Keratinocyte (primary cell): Measurements from ENCODE around the gene TSHZ3. TPM values are rescaled to one million over a fixed set of nuclear protein-coding genes. Genes with fewer than 3 reads are reported as not detected.

ENCODE experiments used
- DNase-seq: peaks from one replicate; pipeline ENCODE4 v3.0.0-alpha.2; 2011; ENCODE audit warnings: low read depth, missing footprints, low spot score
- FAIRE-seq: peaks from 2 replicates; lab custom pipeline; 2011; peaks lifted over from hg19 to GRCh38; lab: Jason Lieb, UNC
- H2AFZ ChIP-seq: 2 replicates; pipeline ENCODE4 v1.6.0; 2012; ENCODE audit warnings: low read length, control low read depth, inconsistent platforms; ENCODE audit not compliant: control insufficient read depth
- H3K27ac ChIP-seq: 2 replicates; pipeline ENCODE4 v1.5.1; 2011; ENCODE audit warnings: low read length; ENCODE audit not compliant: control insufficient read depth, insufficient read depth
- H3K27me3 ChIP-seq: 3 replicates; pipeline ENCODE4 v1.6.0; 2011; ENCODE audit warnings: low read length; ENCODE audit not compliant: control insufficient read depth, insufficient read depth; ENCODE audit errors: extremely low read depth
- H3K36me3 ChIP-seq, 2 experiments: 2 replicates in 1 of 2; 3 replicates in 1 of 2; pipeline ENCODE4 v1.5.1; 2011; ENCODE audit warnings: low read length in 2 of 2, mild to moderate bottlenecking in 1 of 2; ENCODE audit not compliant: control insufficient read depth in 2 of 2, insufficient read depth in 2 of 2; ENCODE audit errors: extremely low read depth in 1 of 2
- H3K4me1 ChIP-seq: 3 replicates; pipeline ENCODE4 v1.5.1; 2011; ENCODE audit warnings: low read length; ENCODE audit not compliant: control insufficient read depth, insufficient read depth; ENCODE audit errors: extremely low read depth
- H3K4me2 ChIP-seq: 3 replicates; pipeline ENCODE4 v1.6.0; 2011; ENCODE audit warnings: low read depth, low read length; ENCODE audit not compliant: control insufficient read depth, insufficient read depth; ENCODE audit errors: extremely low read depth
- H3K4me3 ChIP-seq, 3 experiments: fragments of 200-600 bp in 1 of 3; sonication (generic) in 1 of 3; 2 replicates in 2 of 3; 3 replicates in 1 of 3; pipeline ENCODE4 v1.5.1; 2011 to 2016; ENCODE audit warnings: low read length in 3 of 3, mild to moderate bottlenecking in 3 of 3, control low read depth in 2 of 3, inconsistent platforms in 1 of 3, low read depth in 1 of 3, mixed read lengths in 1 of 3, mixed run types in 1 of 3, moderate library complexity in 1 of 3; ENCODE audit not compliant: control insufficient read depth in 2 of 3, insufficient read depth in 2 of 3; ENCODE audit errors: extremely low read depth in 1 of 3
- H3K79me2 ChIP-seq: 2 replicates; pipeline ENCODE4 v1.6.0; 2012; ENCODE audit warnings: low read length; ENCODE audit not compliant: control insufficient read depth, insufficient read depth
- H3K9ac ChIP-seq: 3 replicates; pipeline ENCODE4 v1.6.0; 2011; ENCODE audit warnings: low read length; ENCODE audit not compliant: control insufficient read depth, insufficient read depth; ENCODE audit errors: extremely low read depth
- H3K9me1 ChIP-seq: 3 replicates; pipeline ENCODE4 v1.6.0; 2011; ENCODE audit warnings: low read length; ENCODE audit not compliant: control insufficient read depth, insufficient read depth; ENCODE audit errors: extremely low read depth
- H3K9me3 ChIP-seq: 2 replicates; pipeline ENCODE4 v1.5.1; 2012; ENCODE audit warnings: low read depth, low read length; ENCODE audit not compliant: control insufficient read depth
- H4K20me1 ChIP-seq: 3 replicates; pipeline ENCODE4 v1.6.0; 2011; ENCODE audit warnings: low read length; ENCODE audit not compliant: control insufficient read depth, insufficient read depth; ENCODE audit errors: extremely low read depth
- EZH2 ChIP-seq: IDR thresholded peaks from one replicate; pipeline ENCODE4 v1.6.1; 2012; ENCODE audit warnings: inconsistent platforms, mild to moderate bottlenecking, low read length, moderate library complexity
- dilution Hi-C: fragments of 300-500 bp; cut with MboI; formaldehyde crosslinking; loops from one replicate; pipeline ENCODE4 v1.7.0; 2020; ENCODE audit warnings: low sequenced_read_pairs; ENCODE audit not compliant: extremely low pct_ligation_motif_present
- polyA plus RNA-seq, 5 experiments: library from polyadenylated mRNA; depleted of rRNA in 3 of 5; stranded (reverse) in 3 of 5; stranded (forward) in 1 of 5; unstranded in 1 of 5; fragments of >200 nt; gene quantifications; 1 replicate in 1 of 5; 2 replicates in 3 of 5; 3 replicates in 1 of 5; pipeline versions ENCODE4 v1.2.1 to v1.2.3, GENCODE V29; 2011 to 2012; ENCODE audit warnings: missing spikeins in 2 of 5, low read depth in 1 of 5, low replicate concordance in 1 of 5
- TF ChIP-seq, protein P1 (sequence below), 3 experiments: IDR thresholded peaks in 1 of 3; conservative IDR thresholded peaks in 1 of 3; optimal IDR thresholded peaks in 1 of 3; 2 replicates in 2 of 3; 3 replicates in 1 of 3; pipeline versions ENCODE3 to v1.5.1; 2011; ENCODE audit warnings: low read length in 3 of 3, mild to moderate bottlenecking in 3 of 3, moderate library complexity in 2 of 3, control low read depth in 1 of 3, inconsistent platforms in 1 of 3; ENCODE audit not compliant: insufficient read depth in 2 of 3; ENCODE audit errors: extremely low read depth in 1 of 3

TSHZ3 gene
- polyA plus RNA-seq, 1 donor (not counting 4 experiments of a cell fraction or from before 2014, with no cell fraction given) = 3.6 TPM

DNA sequence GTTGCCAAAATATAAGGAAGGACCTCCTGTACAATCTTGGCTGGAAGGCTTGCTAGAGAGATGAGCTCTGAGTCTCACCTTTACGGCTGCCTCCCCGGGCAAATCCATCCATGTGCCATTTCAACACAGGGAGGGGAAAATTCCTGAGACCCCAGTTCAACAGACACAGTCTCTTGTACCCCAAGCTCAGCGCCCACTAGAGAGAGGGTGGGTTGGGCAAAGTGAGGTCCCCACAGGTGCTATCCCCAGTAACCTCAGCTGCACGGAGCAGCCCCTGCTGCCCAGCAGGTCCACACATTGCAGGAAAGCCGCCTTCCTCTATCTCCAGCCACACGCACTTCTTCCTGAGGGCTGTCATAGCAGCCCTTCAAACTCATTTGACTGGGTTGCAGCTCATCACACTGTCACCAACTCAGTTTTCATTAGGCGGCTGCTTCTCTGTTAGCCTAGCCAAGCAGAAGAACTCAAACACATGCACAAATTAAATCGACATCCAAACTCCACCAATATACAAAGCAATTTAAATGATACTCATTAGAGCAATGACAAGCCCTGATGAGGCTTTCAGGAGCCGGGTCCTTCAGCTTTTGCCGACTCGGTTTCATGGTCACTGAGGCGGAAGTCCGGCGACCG is 80.4 kb downstream of the TSHZ3 start:
- no peak overlapping the region for H3K27ac ChIP-seq
- no peaks in the 10 kb centered on the region for H3K4me1 ChIP-seq
- H3K27me3 ChIP-seq = no peaks in the 10 kb centered on the region
- TF ChIP-seq EZH2 = no peak
- TF ChIP-seq, protein P1, sequence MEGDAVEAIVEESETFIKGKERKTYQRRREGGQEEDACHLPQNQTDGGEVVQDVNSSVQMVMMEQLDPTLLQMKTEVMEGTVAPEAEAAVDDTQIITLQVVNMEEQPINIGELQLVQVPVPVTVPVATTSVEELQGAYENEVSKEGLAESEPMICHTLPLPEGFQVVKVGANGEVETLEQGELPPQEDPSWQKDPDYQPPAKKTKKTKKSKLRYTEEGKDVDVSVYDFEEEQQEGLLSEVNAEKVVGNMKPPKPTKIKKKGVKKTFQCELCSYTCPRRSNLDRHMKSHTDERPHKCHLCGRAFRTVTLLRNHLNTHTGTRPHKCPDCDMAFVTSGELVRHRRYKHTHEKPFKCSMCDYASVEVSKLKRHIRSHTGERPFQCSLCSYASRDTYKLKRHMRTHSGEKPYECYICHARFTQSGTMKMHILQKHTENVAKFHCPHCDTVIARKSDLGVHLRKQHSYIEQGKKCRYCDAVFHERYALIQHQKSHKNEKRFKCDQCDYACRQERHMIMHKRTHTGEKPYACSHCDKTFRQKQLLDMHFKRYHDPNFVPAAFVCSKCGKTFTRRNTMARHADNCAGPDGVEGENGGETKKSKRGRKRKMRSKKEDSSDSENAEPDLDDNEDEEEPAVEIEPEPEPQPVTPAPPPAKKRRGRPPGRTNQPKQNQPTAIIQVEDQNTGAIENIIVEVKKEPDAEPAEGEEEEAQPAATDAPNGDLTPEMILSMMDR (optimal IDR thresholded peaks at IDR 0.05 in 1 of 3, IDR thresholded peaks at IDR 0.05 in 1 of 3, conservative IDR thresholded peaks at IDR 0.05 in 1 of 3; ENCODE audit: extremely low read depth in 1 of 3, insufficient read depth in 2 of 3, low read length in 3 of 3) = no peak
- dilution Hi-C loops = no loop called here
- H3K79me2 ChIP-seq = no peaks in the 10 kb centered on the region
- FAIRE-seq = no peak
- DNase-seq = no peak
- H2AFZ ChIP-seq = no peak overlapping the region
- H3K36me3 ChIP-seq = peaks cover 0 to 3% of the 10 kb centered on the region in 2 experiments
- H3K9me1 ChIP-seq = no peaks in the 10 kb centered on the region
- no peak overlapping the region for H3K4me2 ChIP-seq
- H3K9me3 ChIP-seq = no peaks in the 10 kb centered on the region
- no peak overlapping the region for H3K4me3 ChIP-seq
- H4K20me1 ChIP-seq = no peaks in the 10 kb centered on the region
- no peak overlapping the region for H3K9ac ChIP-seq

DNA sequence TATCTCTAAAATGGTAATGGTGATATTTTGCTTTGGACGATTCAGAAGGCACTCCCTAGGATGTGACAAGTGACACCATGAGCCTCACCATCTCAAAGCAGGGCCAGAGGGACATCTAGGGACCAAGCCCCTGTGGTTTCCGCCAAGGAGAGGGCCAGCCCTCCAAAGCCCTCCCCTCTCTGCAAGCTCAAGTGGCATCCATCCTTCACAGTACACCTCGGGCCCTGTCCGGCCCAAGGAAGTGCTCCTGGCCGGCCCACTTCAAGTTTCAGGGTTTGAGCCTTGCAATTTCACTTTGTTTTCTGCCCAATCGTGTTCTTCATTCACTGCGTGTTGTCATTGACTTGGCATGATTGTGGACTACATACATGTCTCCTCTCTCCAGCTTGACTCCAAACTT is 82.5 kb downstream of the TSHZ3 start:
- Histone ChIP-seq H3K9me3 (no peaks in the 10 kb centered on the region), H3K36me3 (no peaks in the 10 kb centered on the region), H3K4me1 (no peaks in the 10 kb centered on the region), H3K79me2 (no peaks in the 10 kb centered on the region), H3K27me3 (no peaks in the 10 kb centered on the region), H2AFZ (no peak overlapping the region), H3K9ac (no peak overlapping the region), H3K9me1 (no peaks in the 10 kb centered on the region), H3K4me2 (no peak overlapping the region), H3K4me3 (no peak overlapping the region), H3K27ac (no peak overlapping the region), H4K20me1 (no peaks in the 10 kb centered on the region)
- dilution Hi-C loops = no loop called here
- DNase-seq (no peak), FAIRE-seq (no peak)
- TF ChIP-seq, protein P1 (optimal IDR thresholded peaks at IDR 0.05 in 1 of 3, IDR thresholded peaks at IDR 0.05 in 1 of 3, conservative IDR thresholded peaks at IDR 0.05 in 1 of 3; ENCODE audit: extremely low read depth in 1 of 3, insufficient read depth in 2 of 3, low read length in 3 of 3) = no peak
- TF ChIP-seq EZH2 = no peak
